Thyroid gland (tissue), 4 donors: ENCODE data around the gene FAM181A. TPM values are rescaled to one million over a fixed set of nuclear protein-coding genes. Genes with fewer than 3 reads are reported as not detected.
A peak's percentile ranks its signal among the peaks of the same experiment; 100 is the strongest.

ENCODE experiments used
- DNase-seq, 2 donors: peaks; one replicate each; pipeline ENCODE4 v3.0.0-alpha.2; 2019
- H3K27ac ChIP-seq, 3 donors: fragments of 200-600 bp; sonication (generic); 1 replicate in 2 of 3; 2 replicates in 1 of 3; pipeline ENCODE4 v1.5.1; 2016 to 2019; ENCODE audit warnings: mild to moderate bottlenecking in 1 of 3, moderate library complexity in 1 of 3
- H3K27me3 ChIP-seq: fragments of 200-600 bp; sonication (generic); one replicate; pipeline ENCODE4 v1.5.1; 2019
- H3K36me3 ChIP-seq, 2 donors: fragments of 200-600 bp; sonication (generic); one replicate each; pipeline ENCODE4 v1.5.1; 2016 to 2019
- H3K4me1 ChIP-seq, 2 donors: fragments of 200-600 bp; sonication (generic); one replicate each; pipeline ENCODE4 v1.5.1; 2017 to 2019
- H3K4me3 ChIP-seq, 3 donors: fragments of 200-600 bp; sonication (generic); replicated peaks in 1 of 3; 1 replicate in 2 of 3; 2 replicates in 1 of 3; pipeline ENCODE4 v1.5.1; 2016; ENCODE audit warnings: mild to moderate bottlenecking in 1 of 3
- H3K9me3 ChIP-seq: fragments of 200-600 bp; sonication (generic); one replicate; pipeline ENCODE4 v1.5.1; 2017
- POLR2A ChIP-seq, 2 donors: fragments of 450-650 bp; IDR thresholded peaks; one replicate each; pipeline ENCODE4 v1.6.1; 2017; ENCODE audit warnings: antibody characterized with exemption in 2 of 2, mild to moderate bottlenecking in 2 of 2, moderate library complexity in 1 of 2
- WGBS, 2 donors: methylation state at CpG; one replicate each; pipeline ENCODE4 v1.1.5; 2017; 5-methylcytosine and 5-hydroxymethylcytosine counted together
- intact Hi-C: fragments of 100-400 bp; cut with DNase I; formaldehyde crosslinking; loops from one replicate; pipeline ENCODE4 v1.15.1; 2023
- total RNA-seq, 4 donors: library from RNA; depleted of rRNA; stranded (reverse); fragments of >200 nt; gene quantifications; one replicate each; pipeline ENCODE4 v1.2.3, GENCODE V29; 2016
- TF ChIP-seq, protein P1 (sequence below), 6 experiments: fragments of 200-600 bp in 3 of 6; fragments of 450-650 bp in 3 of 6; sonication (generic) in 3 of 6; IDR thresholded peaks; one replicate each; pipeline ENCODE4 v1.5.1; 2016 to 2019; ENCODE audit warnings: antibody characterized with exemption in 6 of 6, mild to moderate bottlenecking in 2 of 6, inconsistent platforms in 1 of 6, moderate library complexity in 1 of 6

Gene FAM181A
- 1 to 10 TPM in 1 of 4 donors, under 1 TPM in 3; 0.40 to 3.6 (median 0.63) TPM for total RNA-seq

DNA sequence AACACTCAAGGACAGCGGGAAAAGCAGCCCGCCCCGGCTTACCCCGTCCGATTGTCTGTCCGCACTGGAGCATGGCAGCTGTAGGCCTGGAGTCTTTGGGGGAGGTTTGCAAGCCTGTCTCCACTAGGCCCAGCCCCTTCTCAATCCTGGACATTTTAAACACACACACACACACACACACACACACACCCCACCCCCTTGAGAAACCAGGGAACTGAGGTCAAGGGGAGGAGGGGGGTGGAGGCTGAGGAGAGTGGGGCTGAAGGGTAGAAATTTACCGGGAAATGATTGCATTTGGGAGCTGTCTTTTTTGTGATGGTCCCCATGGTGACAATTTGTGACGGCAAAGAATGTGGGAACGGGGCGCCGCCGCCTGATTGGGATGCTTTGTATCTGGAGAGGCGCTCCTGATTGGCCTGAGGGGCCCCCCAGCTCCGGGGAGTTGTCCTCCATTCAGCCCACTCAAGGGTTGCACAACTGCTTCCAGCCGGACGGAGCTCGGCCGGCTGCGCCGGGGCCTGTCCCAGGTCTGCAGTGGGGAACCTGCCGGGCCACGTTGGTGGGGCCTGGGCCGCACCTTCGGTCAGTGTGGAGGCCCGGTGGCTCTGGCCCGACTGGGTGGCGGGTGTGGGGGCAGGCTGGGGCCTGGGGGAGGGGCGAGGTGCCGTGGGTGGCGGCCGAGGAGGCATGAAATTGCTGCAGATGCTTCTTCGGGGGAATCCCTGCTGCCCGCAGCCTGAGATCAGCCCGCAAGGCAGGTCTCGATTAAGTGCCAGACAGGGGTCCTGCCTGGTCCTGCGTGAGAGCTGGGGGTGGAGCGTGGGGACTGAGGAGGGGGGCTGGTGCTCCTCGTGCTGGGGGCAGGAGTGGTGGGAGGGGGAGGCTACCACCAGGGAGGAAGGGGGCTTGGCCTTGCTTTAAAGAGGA lies at the start of gene FAM181A:
Gene FAM181A (plus strand): TSS at position 472 of the 927 bp plus-strand sequence. CDS start 942 bp downstream, outside the sequence.
- Histone ChIP-seq H3K27ac (peak within 1 kb of the TSS; percentile 13 to 58 (median 53)), H3K4me3 (no peak within 1 kb of the TSS), H3K27me3 (no peaks in the 10 kb centered on the region), H3K4me1 (peaks cover 12 to 14% of the 10 kb centered on the region in 2 donors), H3K36me3 (no peaks in the 10 kb centered on the region), H3K9me3 (no peaks in the 10 kb centered on the region)
- peak; percentile 74 to 85 for DNase-seq
- intact Hi-C loops: no loop called here
- TF ChIP-seq POLR2A (IDR thresholded peaks at IDR 0.05): no peak
- TF ChIP-seq, protein P1, sequence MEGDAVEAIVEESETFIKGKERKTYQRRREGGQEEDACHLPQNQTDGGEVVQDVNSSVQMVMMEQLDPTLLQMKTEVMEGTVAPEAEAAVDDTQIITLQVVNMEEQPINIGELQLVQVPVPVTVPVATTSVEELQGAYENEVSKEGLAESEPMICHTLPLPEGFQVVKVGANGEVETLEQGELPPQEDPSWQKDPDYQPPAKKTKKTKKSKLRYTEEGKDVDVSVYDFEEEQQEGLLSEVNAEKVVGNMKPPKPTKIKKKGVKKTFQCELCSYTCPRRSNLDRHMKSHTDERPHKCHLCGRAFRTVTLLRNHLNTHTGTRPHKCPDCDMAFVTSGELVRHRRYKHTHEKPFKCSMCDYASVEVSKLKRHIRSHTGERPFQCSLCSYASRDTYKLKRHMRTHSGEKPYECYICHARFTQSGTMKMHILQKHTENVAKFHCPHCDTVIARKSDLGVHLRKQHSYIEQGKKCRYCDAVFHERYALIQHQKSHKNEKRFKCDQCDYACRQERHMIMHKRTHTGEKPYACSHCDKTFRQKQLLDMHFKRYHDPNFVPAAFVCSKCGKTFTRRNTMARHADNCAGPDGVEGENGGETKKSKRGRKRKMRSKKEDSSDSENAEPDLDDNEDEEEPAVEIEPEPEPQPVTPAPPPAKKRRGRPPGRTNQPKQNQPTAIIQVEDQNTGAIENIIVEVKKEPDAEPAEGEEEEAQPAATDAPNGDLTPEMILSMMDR (IDR thresholded peaks at IDR 0.05): no peak
- 23 to 30% methylated on average over 26 to 37 of the region's 38 CpGs for WGBS, 2 donors

DNA sequence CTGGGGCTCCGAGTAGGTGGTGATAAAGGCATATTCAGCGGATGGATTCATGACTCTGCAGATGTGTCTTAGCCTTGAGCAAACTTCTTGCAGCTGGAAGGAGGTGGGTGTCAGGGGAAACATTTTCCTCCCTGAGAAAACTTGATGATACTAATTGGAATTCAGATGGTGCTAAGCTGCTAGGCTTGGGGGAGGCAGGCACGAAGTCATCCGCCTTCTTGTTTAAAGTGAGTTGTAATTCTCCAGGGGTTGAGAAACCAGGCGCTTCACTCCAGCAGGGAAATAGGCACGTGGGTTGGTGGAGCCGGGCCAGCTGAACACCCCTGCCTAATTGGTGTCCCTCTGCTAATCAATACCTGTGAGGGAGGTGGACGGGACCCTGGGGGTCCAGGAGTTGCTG lies 48.9 kb upstream of the FAM181A start:
- Histone ChIP-seq H3K9me3 (no peaks in the 10 kb centered on the region), H3K4me1 (peaks cover 8 to 18% of the 10 kb centered on the region in 2 donors), H3K4me3 (no peak overlapping the region), H3K27me3 (no peaks in the 10 kb centered on the region), H3K36me3 (no peaks in the 10 kb centered on the region), H3K27ac (no peak overlapping the region)
- intact Hi-C loops: no loop called here
- TF ChIP-seq POLR2A (IDR thresholded peaks at IDR 0.05): no peak
- DNase-seq: no peak
- 80 to 90% methylated on average over 8 of the region's 8 CpGs for WGBS, 2 donors

DNA sequence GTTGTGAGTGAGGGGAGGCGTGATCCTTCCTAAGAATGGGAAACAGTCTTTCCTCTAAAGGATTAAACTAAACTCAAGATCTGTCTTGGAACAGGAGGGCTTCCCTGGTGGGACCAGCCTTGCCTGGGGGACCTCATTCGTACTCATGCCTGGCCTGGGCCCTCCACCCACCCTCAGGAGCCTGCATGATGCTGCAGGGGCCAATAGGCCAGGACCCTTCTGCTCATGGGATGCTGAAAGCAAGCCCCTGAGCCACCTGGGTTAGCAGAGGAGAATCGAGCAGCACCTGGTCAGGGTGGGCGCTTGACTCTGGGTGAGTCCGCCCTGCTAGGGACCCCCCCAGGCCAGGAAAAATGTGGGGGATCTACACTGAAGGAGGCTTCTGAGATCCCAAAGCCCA lies 48.3 kb upstream of the FAM181A start:
- H3K27ac ChIP-seq: peak overlapping the region in 1 of 3 donors; percentile 39
- H3K27me3 ChIP-seq: no peaks in the 10 kb centered on the region
- DNase-seq: no peak
- intact Hi-C loops: no loop called here
- no peaks in the 10 kb centered on the region for H3K9me3 ChIP-seq
- 89 to 93% methylated on average over 2 to 5 of the region's 5 CpGs for WGBS, 2 donors
- H3K4me1 ChIP-seq: peaks cover 8 to 18% of the 10 kb centered on the region in 2 donors
- no peak overlapping the region for H3K4me3 ChIP-seq
- TF ChIP-seq, protein P1 (IDR thresholded peaks at IDR 0.05): no peak
- no peak for TF ChIP-seq POLR2A (IDR thresholded peaks at IDR 0.05)
- H3K36me3 ChIP-seq: no peaks in the 10 kb centered on the region

DNA sequence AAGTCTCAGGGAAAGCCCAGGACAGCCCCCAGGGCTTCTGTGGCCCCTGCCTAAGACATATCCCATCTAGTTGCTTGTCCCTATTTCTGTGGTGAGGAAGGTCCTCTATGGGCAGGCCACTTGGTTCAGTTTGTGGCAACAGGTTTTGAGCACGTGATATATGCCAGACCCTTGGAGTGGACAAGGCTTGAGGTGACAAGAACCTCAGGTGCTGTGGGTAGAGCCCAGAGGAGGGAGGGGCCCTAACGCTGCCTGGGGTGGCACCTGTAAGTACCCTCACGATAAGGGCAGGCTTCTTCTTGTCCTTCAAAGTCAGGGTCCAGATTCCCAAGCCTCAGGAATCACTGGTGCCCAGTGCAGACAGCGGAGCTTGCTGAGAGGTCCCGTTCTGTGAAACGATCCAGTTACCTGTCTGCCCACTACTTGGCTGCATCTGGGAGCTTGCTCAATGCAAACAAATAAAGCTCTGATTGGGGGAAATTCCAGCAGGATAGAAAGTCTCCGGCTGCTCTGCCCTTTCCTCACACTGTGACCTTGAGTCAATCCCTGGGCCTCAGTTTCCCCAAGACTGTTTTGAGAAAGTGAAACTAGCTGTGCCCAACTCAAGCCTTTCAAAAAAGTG lies 47.7 kb upstream of the FAM181A start:
- DNase-seq: peak; percentile 36 to 43
- intact Hi-C loops: no loop called here
- no peak for TF ChIP-seq POLR2A (IDR thresholded peaks at IDR 0.05)
- TF ChIP-seq, protein P1 (IDR thresholded peaks at IDR 0.05): no peak
- Histone ChIP-seq H3K36me3 (no peaks in the 10 kb centered on the region), H3K4me3 (peak overlapping the region in 1 of 3 donors; percentile 10), H3K27ac (peak overlapping the region; percentile 39 to 67 (median 54)), H3K27me3 (no peaks in the 10 kb centered on the region), H3K4me1 (peaks cover 8 to 18% of the 10 kb centered on the region in 2 donors), H3K9me3 (no peaks in the 10 kb centered on the region)
- 25 to 28% methylated on average over 4 to 7 of the region's 7 CpGs for WGBS, 2 donors

DNA sequence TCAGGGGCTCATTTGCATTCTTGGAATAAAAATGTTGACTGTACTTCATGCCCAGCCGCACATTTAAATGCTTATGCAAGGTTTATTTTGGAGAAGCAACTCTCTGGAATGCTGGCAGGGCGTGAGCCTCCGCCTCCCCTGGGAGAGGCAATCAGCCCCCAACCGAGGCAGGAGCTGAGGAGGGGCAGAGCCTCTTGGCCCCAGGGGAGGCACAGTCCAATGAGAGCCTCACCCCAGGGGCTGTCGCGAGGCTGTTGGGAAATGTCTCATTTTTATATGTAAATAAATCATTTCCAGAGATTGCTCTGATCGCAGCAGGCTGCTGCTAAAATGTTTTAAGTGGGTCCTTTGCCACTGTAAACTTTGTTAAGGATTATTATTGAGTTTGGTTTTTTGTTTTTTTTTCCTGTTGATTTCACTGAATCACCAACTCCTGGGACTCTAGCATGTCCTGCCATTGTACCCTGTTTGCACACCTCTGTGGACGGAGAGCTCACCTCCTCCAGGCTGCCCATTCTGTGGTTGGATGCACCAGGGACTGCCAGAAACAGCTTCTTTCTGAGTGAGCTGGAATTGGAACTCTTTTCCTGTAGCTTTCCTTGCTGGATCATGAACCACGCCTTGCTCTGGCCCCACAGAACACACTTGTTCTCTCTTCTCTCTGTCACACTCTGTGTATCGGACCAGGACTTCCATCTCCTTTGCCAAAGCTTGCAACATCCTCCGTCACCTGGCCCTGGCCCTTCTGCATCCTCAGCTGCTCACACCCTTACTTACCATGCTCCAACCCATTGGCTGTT lies 46.9 kb upstream of the FAM181A start:
- 12 to 21% methylated on average over 11 of the region's 11 CpGs for WGBS, 2 donors
- Histone ChIP-seq H3K27ac (peak overlapping the region; percentile 39 to 67 (median 54)), H3K4me3 (peak overlapping the region in 2 of 3 donors; percentile 10 to 12), H3K9me3 (no peaks in the 10 kb centered on the region), H3K4me1 (peaks cover 8 to 18% of the 10 kb centered on the region in 2 donors), H3K36me3 (no peaks in the 10 kb centered on the region), H3K27me3 (no peaks in the 10 kb centered on the region)
- intact Hi-C loops: no loop called here
- DNase-seq: peak; percentile 51 to 67
- TF ChIP-seq POLR2A (IDR thresholded peaks at IDR 0.05): no peak
- TF ChIP-seq, protein P1 (IDR thresholded peaks at IDR 0.05): no peak
